Natural killer cell (primary cell): ENCODE results near the gene HORMAD1. TPM values are rescaled to one million over a fixed set of nuclear protein-coding genes. Genes with fewer than 3 reads are reported as not detected.

Source experiments
- ATAC-seq, 3 donors: fragments of 150-1000 bp in 2 of 3; fragments of 200-7000 bp in 1 of 3; cut with Tn5 transposase; 1 replicate in 1 of 3; 2 replicates in 2 of 3; pipeline ENCODE4 v1.10.0; 2021; ENCODE audit warnings: mild to moderate bottlenecking in 2 of 3, moderate library complexity in 2 of 3
- DNase-seq, 2 donors: peaks; one replicate each; pipeline versions ENCODE4 v3.0.0 to v3.0.0-alpha.2; 2013 to 2021; ENCODE audit warnings: mixed read lengths in 1 of 2
- H3K27ac ChIP-seq: one replicate; pipeline ENCODE4 v1.5.1; 2013; ENCODE audit warnings: mild to moderate bottlenecking, low read length
- H3K27me3 ChIP-seq: one replicate; pipeline ENCODE4 v1.6.1; 2013; ENCODE audit warnings: low read length; ENCODE audit not compliant: control insufficient read depth, insufficient read depth
- H3K36me3 ChIP-seq: one replicate; pipeline ENCODE4 v1.6.1; 2013; ENCODE audit warnings: low read length; ENCODE audit not compliant: control insufficient read depth, insufficient read depth
- H3K4me1 ChIP-seq: one replicate; pipeline ENCODE4 v1.6.1; 2013; ENCODE audit warnings: low read length; ENCODE audit not compliant: control insufficient read depth, insufficient read depth
- H3K4me3 ChIP-seq: one replicate; pipeline ENCODE4 v1.5.1; 2013; ENCODE audit warnings: low read length
- H3K9me3 ChIP-seq: one replicate; pipeline ENCODE4 v1.6.1; 2013; ENCODE audit warnings: low read length; ENCODE audit not compliant: control insufficient read depth, insufficient read depth
- H3K27ac Mint-ChIP-seq, 2 donors: one replicate each; pipeline ENCODE4 v1.8.0; 2022; ENCODE audit warnings: mild to moderate bottlenecking in 2 of 2, mixed read lengths in 2 of 2, moderate library complexity in 1 of 2
- H3K27me3 Mint-ChIP-seq, 2 donors: one replicate each; pipeline ENCODE4 v1.8.0; 2022; ENCODE audit warnings: low read depth in 2 of 2, mixed read lengths in 2 of 2
- H3K36me3 Mint-ChIP-seq: one replicate; pipeline ENCODE4 v1.8.0; 2022; ENCODE audit warnings: mixed read lengths
- H3K4me1 Mint-ChIP-seq, 2 donors: one replicate each; pipeline ENCODE4 v1.8.0; 2022; ENCODE audit warnings: mixed read lengths in 2 of 2
- H3K4me3 Mint-ChIP-seq: one replicate; pipeline ENCODE4 v1.8.0; 2022; ENCODE audit warnings: mild to moderate bottlenecking, moderate library complexity, mixed read lengths
- H3K9me3 Mint-ChIP-seq, 2 donors: one replicate each; pipeline ENCODE4 v1.8.0; 2022; ENCODE audit warnings: mixed read lengths in 2 of 2
- WGBS: methylation state at CpG from one replicate; pipeline ENCODE4 v1.1.7; 2013; ENCODE audit warnings: missing lambda C conversion rate; ENCODE audit not compliant: insufficient coverage; 5-methylcytosine and 5-hydroxymethylcytosine counted together
- intact Hi-C: fragments of 100-400 bp; cut with micrococcal nuclease; formaldehyde crosslinking; loops from one replicate; pipeline ENCODE4 v1.14.2; 2022
- total RNA-seq, 4 donors: library from RNA; stranded (reverse); fragments of 120-200 nt in 1 of 4; gene quantifications; one replicate each; pipeline versions ENCODE4 v1.2.3 to v1.2.4, GENCODE V29; 2013 to 2022
- TF ChIP-seq, protein P1 (sequence below): fragments of 200-600 bp; IDR thresholded peaks from one replicate; pipeline ENCODE4 v1.8.0; 2022; ENCODE audit warnings: antibody characterized with exemption

The HORMAD1 gene
- total RNA-seq, 3 donors from 2014 or later (not counting 1 experiment from before 2014, with no cell fraction given), result 0.57 to 0.65 TPM; not detected in 1

DNA sequence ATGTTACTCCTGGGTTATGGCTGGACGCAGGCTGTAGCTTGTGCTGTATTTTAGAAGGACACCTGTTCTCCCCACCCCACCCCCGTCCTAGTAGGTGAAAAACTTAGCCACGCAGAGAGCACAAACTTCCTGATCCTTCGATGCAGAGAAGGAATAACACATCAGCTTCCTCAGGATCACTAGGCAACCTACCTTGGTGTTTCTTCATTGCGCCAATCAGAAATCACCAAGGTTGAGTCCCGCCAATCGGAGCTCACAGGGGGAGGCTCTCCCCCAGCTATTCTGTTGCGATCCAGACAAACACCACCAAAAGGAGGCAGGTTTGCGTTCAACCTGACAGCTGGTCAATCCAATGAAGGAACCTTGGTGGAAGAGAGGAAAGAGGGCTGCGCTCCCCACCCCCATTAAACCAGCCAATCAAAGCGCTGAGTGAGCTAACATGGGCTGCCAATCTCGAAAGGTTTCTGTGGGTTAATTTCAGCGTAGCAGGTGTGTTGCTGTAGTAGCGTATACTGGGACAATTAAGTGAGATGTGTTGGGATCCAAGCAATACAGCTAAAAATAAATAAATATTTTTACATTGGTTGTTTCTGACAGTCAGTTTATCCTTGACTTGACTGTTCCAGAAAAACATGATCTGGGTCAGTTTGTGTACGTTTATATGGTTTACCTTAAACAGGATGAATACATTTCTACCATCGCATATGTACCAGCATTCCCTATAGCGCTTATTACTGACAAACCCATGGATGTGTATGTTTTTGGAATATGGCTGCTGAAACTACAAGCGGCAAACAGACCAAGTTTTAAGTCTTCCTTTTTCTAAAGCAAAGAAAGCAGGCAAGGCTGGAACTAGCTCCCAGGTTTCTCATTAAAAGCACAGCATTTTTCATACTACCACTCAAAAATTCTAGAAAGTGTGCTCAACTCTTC is 23.4 kb downstream of the HORMAD1 start, which contains the start of gene GOLPH3L:
TSS of gene GOLPH3L (minus strand) at position 160 of the 933 bp plus-strand sequence. CDS start 2,316 bp downstream, outside the sequence.
- DNase-seq (peak; percentile 74 to 96), ATAC-seq (peak; percentile 98 to 100 (median 99))
- H3K27me3 Mint-ChIP-seq, result peaks cover 0 to 4% of the 10 kb centered on the region in 2 donors
- peak within 1 kb of the TSS; percentile 66 to 80 for H3K27ac Mint-ChIP-seq
- no peaks in the 10 kb centered on the region for H3K9me3 Mint-ChIP-seq
- peak within 1 kb of the TSS; percentile 94 for H3K4me3 Mint-ChIP-seq
- intact Hi-C loops, result loop anchor here (5.0 kb wide), 1 partner anchor 135 kb away; no protein-coding TSS in a partner anchor
- Histone ChIP-seq H3K27ac (peak within 1 kb of the TSS; percentile 69), H3K9me3 (no peaks in the 10 kb centered on the region), H3K27me3 (no peaks in the 10 kb centered on the region), H3K4me1 (no peaks in the 10 kb centered on the region), H3K36me3 (peaks cover 19% of the 10 kb centered on the region), H3K4me3 (peak within 1 kb of the TSS; percentile 75)
- peaks cover 5% of the 10 kb centered on the region for H3K36me3 Mint-ChIP-seq
- H3K4me1 Mint-ChIP-seq, result peaks cover 13 to 19% of the 10 kb centered on the region in 2 donors
- WGBS, result 1% methylated on average over 13 of the region's 18 CpGs
- TF ChIP-seq, protein P1, sequence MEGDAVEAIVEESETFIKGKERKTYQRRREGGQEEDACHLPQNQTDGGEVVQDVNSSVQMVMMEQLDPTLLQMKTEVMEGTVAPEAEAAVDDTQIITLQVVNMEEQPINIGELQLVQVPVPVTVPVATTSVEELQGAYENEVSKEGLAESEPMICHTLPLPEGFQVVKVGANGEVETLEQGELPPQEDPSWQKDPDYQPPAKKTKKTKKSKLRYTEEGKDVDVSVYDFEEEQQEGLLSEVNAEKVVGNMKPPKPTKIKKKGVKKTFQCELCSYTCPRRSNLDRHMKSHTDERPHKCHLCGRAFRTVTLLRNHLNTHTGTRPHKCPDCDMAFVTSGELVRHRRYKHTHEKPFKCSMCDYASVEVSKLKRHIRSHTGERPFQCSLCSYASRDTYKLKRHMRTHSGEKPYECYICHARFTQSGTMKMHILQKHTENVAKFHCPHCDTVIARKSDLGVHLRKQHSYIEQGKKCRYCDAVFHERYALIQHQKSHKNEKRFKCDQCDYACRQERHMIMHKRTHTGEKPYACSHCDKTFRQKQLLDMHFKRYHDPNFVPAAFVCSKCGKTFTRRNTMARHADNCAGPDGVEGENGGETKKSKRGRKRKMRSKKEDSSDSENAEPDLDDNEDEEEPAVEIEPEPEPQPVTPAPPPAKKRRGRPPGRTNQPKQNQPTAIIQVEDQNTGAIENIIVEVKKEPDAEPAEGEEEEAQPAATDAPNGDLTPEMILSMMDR, result no peak

DNA sequence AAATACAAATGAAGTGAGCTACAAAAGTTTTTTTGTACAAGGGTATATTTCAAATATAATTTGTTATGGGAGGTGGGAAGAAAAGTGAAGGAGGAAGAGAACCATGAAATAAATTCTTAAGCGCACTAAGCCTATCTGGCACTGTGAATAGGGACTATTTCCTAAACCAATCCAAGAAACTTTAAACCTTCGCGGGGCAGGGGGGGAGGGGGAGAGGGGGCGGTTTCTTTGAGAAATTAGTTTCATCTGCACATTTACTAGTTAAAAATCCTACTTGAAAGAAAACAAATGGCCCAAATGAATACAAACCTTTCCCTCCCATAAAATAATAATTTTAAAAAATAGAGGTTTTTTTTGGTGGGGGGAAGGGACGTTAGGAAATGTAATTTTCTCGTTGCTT is 24.1 kb downstream of the HORMAD1 start:
- peaks cover 13 to 19% of the 10 kb centered on the region in 2 donors for H3K4me1 Mint-ChIP-seq

DNA sequence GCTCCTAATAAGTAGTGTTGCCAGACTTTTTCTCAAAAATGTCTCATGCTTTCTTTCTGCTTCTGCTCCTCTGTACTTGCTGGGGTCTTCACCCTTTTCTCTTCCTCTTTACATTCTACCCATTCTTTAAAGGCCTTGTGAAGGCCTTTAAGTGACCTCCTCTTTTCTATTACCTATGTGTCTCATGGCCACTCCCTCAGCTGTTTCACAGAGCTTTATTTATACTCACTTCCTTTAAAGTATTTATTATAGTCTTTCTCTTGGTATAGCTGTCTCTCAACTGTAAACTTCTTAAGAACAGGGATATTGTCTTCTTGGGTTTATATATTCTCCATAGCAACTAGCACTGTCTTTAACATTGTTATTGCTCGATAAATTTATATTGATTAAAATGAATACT is 24.5 kb downstream of the HORMAD1 start:
- no peaks in the 10 kb centered on the region for H3K9me3 Mint-ChIP-seq
- DNase-seq (peak in 1 of 2 donors; percentile 13), ATAC-seq (no peak)

More for the DNA sequence above, 24.1 kb downstream of the HORMAD1 start:
- no peak for DNase-seq
- no peaks in the 10 kb centered on the region for H3K9me3 ChIP-seq
- H3K36me3 ChIP-seq, result peaks cover 25% of the 10 kb centered on the region
- H3K27ac ChIP-seq, result peak overlapping the region; percentile 69
- peaks cover 5% of the 10 kb centered on the region for H3K36me3 Mint-ChIP-seq
- ATAC-seq, result no peak
- peaks cover 0 to 4% of the 10 kb centered on the region in 2 donors for H3K27me3 Mint-ChIP-seq
- peak overlapping the region; percentile 66 to 80 for H3K27ac Mint-ChIP-seq
- no CpG with 5 or more reads among the region's 6 CpGs for WGBS
- TF ChIP-seq, protein P1, result no peak
- no peaks in the 10 kb centered on the region for H3K9me3 Mint-ChIP-seq
- no peaks in the 10 kb centered on the region for H3K27me3 ChIP-seq
- peak overlapping the region; percentile 94 for H3K4me3 Mint-ChIP-seq
- H3K4me1 ChIP-seq, result no peaks in the 10 kb centered on the region
- peak overlapping the region; percentile 75 for H3K4me3 ChIP-seq
- intact Hi-C loops, result loop anchor here (5.0 kb wide), 1 partner anchor 134 kb away; no protein-coding TSS in a partner anchor

More for the DNA sequence above, 24.5 kb downstream of the HORMAD1 start:
- H3K4me1 ChIP-seq, result no peaks in the 10 kb centered on the region
- H3K9me3 ChIP-seq, result no peaks in the 10 kb centered on the region
- H3K4me3 ChIP-seq, result peak overlapping the region; percentile 75
- H3K27me3 ChIP-seq, result no peaks in the 10 kb centered on the region
- H3K27ac ChIP-seq, result peak overlapping the region; percentile 69
- H3K36me3 Mint-ChIP-seq, result peaks cover 5% of the 10 kb centered on the region
- peaks cover 13 to 19% of the 10 kb centered on the region in 2 donors for H3K4me1 Mint-ChIP-seq
- H3K4me3 Mint-ChIP-seq, result peak overlapping the region; percentile 92
- TF ChIP-seq, protein P1, result no peak
- peaks cover 27% of the 10 kb centered on the region for H3K36me3 ChIP-seq
- peak overlapping the region; percentile 66 to 80 for H3K27ac Mint-ChIP-seq
- intact Hi-C loops, result loop anchor here (5.0 kb wide), 1 partner anchor 134 kb away; no protein-coding TSS in a partner anchor
- WGBS, result no CpG with 5 or more reads among the region's 1 CpG
- peaks cover 0 to 4% of the 10 kb centered on the region in 2 donors for H3K27me3 Mint-ChIP-seq
